HCT116 (cell line): Measurements from ENCODE around the gene ACSS1. TPM values are rescaled to one million over a fixed set of nuclear protein-coding genes. Genes with fewer than 3 reads are reported as not detected.

ENCODE experiments used
- ATAC-seq: fragments of 200-7000 bp; cut with Tn5 transposase; 2 replicates; pipeline ENCODE4 v1.9.1; 2020; ENCODE audit warnings: mild to moderate bottlenecking, moderate library complexity
- BruUV-seq: library from RNA; stranded (reverse); fragments of 400-500 nt; replicated peaks from 2 replicates; lab custom pipeline; 2021; lab: Mats Ljungman, UMichigan
- CTCF ChIA-PET: fragments of 300-600 bp; sonication (Branson Sonifier 250); formaldehyde crosslinking; loops from one replicate; lab custom pipeline; 2021; ENCODE audit warnings: antibody characterized with exemption; lab: Charles Lee
- POLR2A ChIA-PET: fragments of 300-600, 350-600 bp; sonication (Branson Sonifier 250); formaldehyde crosslinking; loops from one replicate; lab custom pipeline; 2021; ENCODE audit warnings: antibody characterized with exemption; lab: Charles Lee
- RAD21 ChIA-PET, 2 experiments: fragments of 300-600 bp; sonication (Branson Sonifier 250); formaldehyde crosslinking; loops; one replicate each; lab custom pipeline; 2023; ENCODE audit warnings: low total read pairs in 2 of 2; ENCODE audit not compliant: uncharacterized antibody in 2 of 2, unreplicated experiment in 2 of 2, low non-redundant PET in 1 of 2; lab: Charles Lee
- DNase-seq: peaks from one replicate; pipeline ENCODE4 v3.0.0-alpha.2; 2010; ENCODE audit warnings: low read depth, low spot score
- H2AFZ ChIP-seq: fragments of 200-600 bp; shearing (Covaris generic), sonication (generic); 2 replicates; pipeline ENCODE4 v1.6.1; 2017; ENCODE audit warnings: low read depth, mixed run types, mixed read lengths, antibody characterized with exemption, low read length; ENCODE audit not compliant: poor library complexity, severe bottlenecking
- H3K27ac ChIP-seq: 2 replicates; pipeline ENCODE4 v1.5.1; 2012; ENCODE audit warnings: low read depth, low read length
- H3K27me3 ChIP-seq: fragments of 200-600 bp; sonication (generic); 2 replicates; pipeline ENCODE4 v1.6.1; 2016; ENCODE audit warnings: mixed run types, low read length, mixed read lengths; ENCODE audit not compliant: insufficient read depth
- H3K36me3 ChIP-seq, 2 experiments: fragments of 200-500 bp in 1 of 2; fragments of 200-600 bp in 1 of 2; sonication (Bioruptor generic) in 1 of 2; sonication (generic) in 1 of 2; 2 replicates each; pipeline versions ENCODE4 v1.5.1 to v1.6.1; 2014 to 2016; ENCODE audit warnings: low read length in 2 of 2, inconsistent platforms in 1 of 2, mixed read lengths in 1 of 2, mixed run types in 1 of 2; ENCODE audit not compliant: insufficient read depth in 2 of 2, control insufficient read depth in 1 of 2
- H3K4me1 ChIP-seq, 2 experiments: fragments of 200-600 bp in 1 of 2; sonication (generic) in 1 of 2; 2 replicates each; pipeline versions ENCODE4 v1.5.1 to v1.6.1; 2012 to 2017; ENCODE audit warnings: low read length in 2 of 2, inconsistent platforms in 1 of 2, mild to moderate bottlenecking in 1 of 2, mixed read lengths in 1 of 2, mixed run types in 1 of 2, moderate library complexity in 1 of 2; ENCODE audit not compliant: insufficient read depth in 2 of 2, control insufficient read depth in 1 of 2
- H3K4me2 ChIP-seq: fragments of 200-600 bp; sonication (generic); 2 replicates; pipeline ENCODE4 v1.6.1; 2017; ENCODE audit warnings: mixed run types, low read length, mixed read lengths
- H3K4me3 ChIP-seq, 2 experiments: fragments of 200-600 bp in 1 of 2; sonication (generic) in 1 of 2; replicated peaks in 1 of 2; 2 replicates each; pipeline ENCODE4 v1.5.1; 2011 to 2016; ENCODE audit warnings: low read length in 2 of 2, control low read depth in 1 of 2, low read depth in 1 of 2, mild to moderate bottlenecking in 1 of 2, mixed read lengths in 1 of 2, mixed run types in 1 of 2
- H3K79me2 ChIP-seq: fragments of 200-600 bp; sonication (generic); 2 replicates; pipeline ENCODE4 v1.6.1; 2017; ENCODE audit warnings: mild to moderate bottlenecking, mixed run types, low read length, moderate library complexity, mixed read lengths; ENCODE audit not compliant: insufficient read depth
- H3K9ac ChIP-seq: fragments of 200-600 bp; sonication (generic); 2 replicates; pipeline ENCODE4 v1.6.1; 2016; ENCODE audit warnings: low read length, mixed read lengths
- H3K9me2 ChIP-seq: fragments of 200-600 bp; sonication (generic), shearing (Covaris generic); 2 replicates; pipeline ENCODE4 v1.6.1; 2017; ENCODE audit warnings: mixed run types, mild to moderate bottlenecking, moderate library complexity; ENCODE audit not compliant: insufficient read depth
- H3K9me3 ChIP-seq, 2 experiments: fragments of 200-500 bp in 1 of 2; fragments of 200-600 bp in 1 of 2; sonication (Bioruptor generic) in 1 of 2; sonication (generic) in 1 of 2; 2 replicates each; pipeline ENCODE4 v1.6.1; 2014 to 2017; ENCODE audit warnings: low read length in 2 of 2, mixed read lengths in 2 of 2, inconsistent platforms in 1 of 2, low read depth in 1 of 2, mild to moderate bottlenecking in 1 of 2, mixed run types in 1 of 2, moderate library complexity in 1 of 2; ENCODE audit not compliant: control insufficient read depth in 1 of 2, insufficient read depth in 1 of 2
- H4K20me1 ChIP-seq: fragments of 200-600 bp; sonication (generic), shearing (Covaris generic); 2 replicates; pipeline ENCODE4 v1.6.1; 2017; ENCODE audit warnings: mixed run types, mild to moderate bottlenecking, moderate library complexity; ENCODE audit not compliant: insufficient read depth
- ATF3 ChIP-seq: IDR thresholded peaks from 2 replicates; pipeline ENCODE4 v1.6.1; 2012
- EZH2 ChIP-seq: fragments of 200-600 bp; sonication (generic); IDR thresholded peaks from 2 replicates; pipeline ENCODE4 v1.6.1; 2017; ENCODE audit warnings: antibody characterized with exemption, mixed run types
- EZH2phosphoT487 ChIP-seq: fragments of 200-600 bp; IDR thresholded peaks from 2 replicates; pipeline ENCODE4 v1.6.1; 2018; ENCODE audit warnings: antibody characterized with exemption, borderline replicate concordance
- JUND ChIP-seq: IDR thresholded peaks from 2 replicates; pipeline ENCODE4 v1.6.1; 2012
- POLR2A ChIP-seq: IDR thresholded peaks from 2 replicates; pipeline ENCODE4 v1.7.0; 2011; ENCODE audit warnings: borderline replicate concordance; ENCODE audit not compliant: insufficient read depth, insufficient read length; ENCODE audit errors: extremely low read depth
- SIN3A ChIP-seq: IDR thresholded peaks from 2 replicates; pipeline ENCODE4 v1.6.1; 2012; ENCODE audit warnings: low read depth
- SP1 ChIP-seq: IDR thresholded peaks from 2 replicates; pipeline ENCODE4 v1.6.1; 2012; ENCODE audit warnings: low read depth
- TCF7L2 ChIP-seq: IDR thresholded peaks from 2 replicates; pipeline ENCODE4 v1.7.0; 2011; ENCODE audit warnings: borderline replicate concordance, inconsistent platforms; ENCODE audit not compliant: insufficient read depth, insufficient read length; ENCODE audit errors: extremely low read depth
- YY1 ChIP-seq: IDR thresholded peaks from 2 replicates; pipeline ENCODE4 v1.6.1; 2011; ENCODE audit warnings: low read length, low read depth, moderate library complexity, mild to moderate bottlenecking; ENCODE audit not compliant: insufficient replicate concordance; ENCODE audit errors: extremely low read depth
- ZNF274 ChIP-seq: fragments of 200-500 bp; sonication (Bioruptor generic); IDR thresholded peaks from 2 replicates; pipeline ENCODE4 v1.6.1; 2014; ENCODE audit warnings: mild to moderate bottlenecking, low read depth, low read length, inconsistent platforms
- intact Hi-C: fragments of 100-400 bp; cut with micrococcal nuclease; formaldehyde crosslinking; loops from 2 replicates; pipeline ENCODE4 v1.10.0; 2022
- total RNA-seq: library from RNA; stranded (reverse); gene quantifications from one replicate; pipeline ENCODE4 v1.2.1, GENCODE V29; 2021; ENCODE audit not compliant: unreplicated experiment
- TF ChIP-seq, protein P1 (sequence below): IDR thresholded peaks from 2 replicates; pipeline ENCODE4 v1.6.1; 2012; ENCODE audit warnings: low read depth

ACSS1 gene
- total RNA-seq, 1 experiment from 2014 or later = 0.27 TPM

DNA sequence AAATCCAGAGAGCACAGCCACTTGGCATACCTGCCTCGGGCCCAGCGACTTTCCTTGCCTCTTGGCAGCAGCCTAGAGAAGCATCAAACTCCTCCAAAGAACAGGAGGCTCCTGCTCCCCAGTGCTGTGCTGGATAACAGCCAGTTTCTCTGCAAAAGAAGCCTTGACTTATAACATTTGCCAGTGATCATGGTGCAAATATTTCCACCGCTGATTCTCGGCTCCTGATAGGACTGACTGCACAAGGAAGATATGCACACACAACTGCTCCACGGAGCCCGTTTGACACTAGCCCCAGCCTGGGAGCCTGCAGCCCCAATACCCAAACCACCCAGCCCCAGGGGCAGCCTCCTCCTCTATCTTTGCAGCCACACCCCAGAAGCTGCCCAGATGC, 17.5 kb downstream of the ACSS1 start:
- no peaks in the 10 kb centered on the region for H3K36me3 ChIP-seq
- TF ChIP-seq POLR2A (no peak), SP1 (no peak), JUND (no peak), ATF3 (no peak), TCF7L2 (no peak), EZH2 (no peak), SIN3A (no peak), EZH2phosphoT487 (no peak), ZNF274 (no peak), YY1 (no peak)
- TF ChIP-seq, protein P1, sequence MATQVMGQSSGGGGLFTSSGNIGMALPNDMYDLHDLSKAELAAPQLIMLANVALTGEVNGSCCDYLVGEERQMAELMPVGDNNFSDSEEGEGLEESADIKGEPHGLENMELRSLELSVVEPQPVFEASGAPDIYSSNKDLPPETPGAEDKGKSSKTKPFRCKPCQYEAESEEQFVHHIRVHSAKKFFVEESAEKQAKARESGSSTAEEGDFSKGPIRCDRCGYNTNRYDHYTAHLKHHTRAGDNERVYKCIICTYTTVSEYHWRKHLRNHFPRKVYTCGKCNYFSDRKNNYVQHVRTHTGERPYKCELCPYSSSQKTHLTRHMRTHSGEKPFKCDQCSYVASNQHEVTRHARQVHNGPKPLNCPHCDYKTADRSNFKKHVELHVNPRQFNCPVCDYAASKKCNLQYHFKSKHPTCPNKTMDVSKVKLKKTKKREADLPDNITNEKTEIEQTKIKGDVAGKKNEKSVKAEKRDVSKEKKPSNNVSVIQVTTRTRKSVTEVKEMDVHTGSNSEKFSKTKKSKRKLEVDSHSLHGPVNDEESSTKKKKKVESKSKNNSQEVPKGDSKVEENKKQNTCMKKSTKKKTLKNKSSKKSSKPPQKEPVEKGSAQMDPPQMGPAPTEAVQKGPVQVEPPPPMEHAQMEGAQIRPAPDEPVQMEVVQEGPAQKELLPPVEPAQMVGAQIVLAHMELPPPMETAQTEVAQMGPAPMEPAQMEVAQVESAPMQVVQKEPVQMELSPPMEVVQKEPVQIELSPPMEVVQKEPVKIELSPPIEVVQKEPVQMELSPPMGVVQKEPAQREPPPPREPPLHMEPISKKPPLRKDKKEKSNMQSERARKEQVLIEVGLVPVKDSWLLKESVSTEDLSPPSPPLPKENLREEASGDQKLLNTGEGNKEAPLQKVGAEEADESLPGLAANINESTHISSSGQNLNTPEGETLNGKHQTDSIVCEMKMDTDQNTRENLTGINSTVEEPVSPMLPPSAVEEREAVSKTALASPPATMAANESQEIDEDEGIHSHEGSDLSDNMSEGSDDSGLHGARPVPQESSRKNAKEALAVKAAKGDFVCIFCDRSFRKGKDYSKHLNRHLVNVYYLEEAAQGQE = no peak
- no peaks in the 10 kb centered on the region for H3K4me1 ChIP-seq
- no peak overlapping the region for H3K4me3 ChIP-seq
- DNase-seq (no peak), ATAC-seq (no peak)
- no peaks in the 10 kb centered on the region for H4K20me1 ChIP-seq
- H3K9me3 ChIP-seq = no peaks in the 10 kb centered on the region
- H3K27ac ChIP-seq = no peak overlapping the region
- H2AFZ ChIP-seq = no peak overlapping the region
- H3K27me3 ChIP-seq = no peaks in the 10 kb centered on the region
- ChIA-PET POLR2A (no interaction called here), RAD21 (no interaction called here), CTCF (no interaction called here)
- BruUV-seq = no TSS peak
- no peaks in the 10 kb centered on the region for H3K9me2 ChIP-seq
- H3K79me2 ChIP-seq = no peaks in the 10 kb centered on the region
- intact Hi-C loops = no loop called here
- no peak overlapping the region for H3K4me2 ChIP-seq
- H3K9ac ChIP-seq = no peak overlapping the region
